Stomach smooth muscle (tissue), 2 donors: Measurements from ENCODE around the gene LIPM.

Experiments used
- H3K27ac ChIP-seq: one replicate; pipeline ENCODE4 v1.7.0; 2013; ENCODE audit warnings: mild to moderate bottlenecking, low read length, inconsistent platforms
- H3K27me3 ChIP-seq, 2 donors: one replicate each; pipeline ENCODE4 v1.7.0; 2013; ENCODE audit warnings: low read length in 2 of 2; ENCODE audit not compliant: insufficient read depth in 2 of 2, control insufficient read depth in 1 of 2
- H3K36me3 ChIP-seq, 2 donors: one replicate each; pipeline ENCODE4 v1.7.0; 2013; ENCODE audit warnings: low read length in 2 of 2; ENCODE audit not compliant: control insufficient read depth in 2 of 2, insufficient read depth in 2 of 2
- H3K4me1 ChIP-seq: one replicate; pipeline ENCODE4 v1.7.0; 2013; ENCODE audit warnings: low read length; ENCODE audit not compliant: control insufficient read depth, insufficient read depth
- H3K4me3 ChIP-seq, 2 donors: one replicate each; pipeline ENCODE4 v1.7.0; 2013; ENCODE audit warnings: low read length in 2 of 2
- H3K9ac ChIP-seq, 2 donors: one replicate each; pipeline ENCODE4 v1.7.0; 2013; ENCODE audit warnings: low read length in 2 of 2, mild to moderate bottlenecking in 1 of 2
- H3K9me3 ChIP-seq, 2 donors: one replicate each; pipeline ENCODE4 v1.7.0; 2013; ENCODE audit warnings: low read length in 2 of 2; ENCODE audit not compliant: control insufficient read depth in 2 of 2
- donor health status: healthy.
- donor health status: Pancreatic carcinoma.

The LIPM gene

GRCh38 chr10:88840104-88840503 is 37.6 kb downstream of the LIPM start:
- H3K9me3 ChIP-seq: no peaks in the 10 kb centered on the region
- H3K4me3 ChIP-seq: no peak overlapping the region
- no peaks in the 10 kb centered on the region for H3K27me3 ChIP-seq
- H3K36me3 ChIP-seq: no peaks in the 10 kb centered on the region
- H3K27ac ChIP-seq: no peak overlapping the region
- H3K9ac ChIP-seq: no peak overlapping the region
- H3K4me1 ChIP-seq: no peaks in the 10 kb centered on the region

GRCh38 chr10:88840881-88841280 is 38.4 kb downstream of the LIPM start:
- Histone ChIP-seq H3K4me3 (no peak overlapping the region), H3K9ac (no peak overlapping the region), H3K27me3 (no peaks in the 10 kb centered on the region), H3K4me1 (no peaks in the 10 kb centered on the region), H3K9me3 (no peaks in the 10 kb centered on the region), H3K27ac (no peak overlapping the region), H3K36me3 (no peaks in the 10 kb centered on the region)

GRCh38 chr10:88841316-88842111 is 39.0 kb downstream of the LIPM start:
- H3K4me1 ChIP-seq: no peaks in the 10 kb centered on the region

GRCh38 chr10:88843171-88843570 is 40.6 kb downstream of the LIPM start:
- no peaks in the 10 kb centered on the region for H3K36me3 ChIP-seq
- no peaks in the 10 kb centered on the region for H3K4me1 ChIP-seq
- H3K27ac ChIP-seq: no peak overlapping the region
- no peaks in the 10 kb centered on the region for H3K27me3 ChIP-seq
- no peak overlapping the region for H3K4me3 ChIP-seq
- H3K9ac ChIP-seq: no peak overlapping the region
- no peaks in the 10 kb centered on the region for H3K9me3 ChIP-seq

More at GRCh38 chr10:88841316-88842111, 39.0 kb downstream of the LIPM start:
- H3K36me3 ChIP-seq: no peaks in the 10 kb centered on the region
- H3K27ac ChIP-seq: no peak overlapping the region
- no peaks in the 10 kb centered on the region for H3K27me3 ChIP-seq
- H3K4me3 ChIP-seq: no peak overlapping the region
- no peaks in the 10 kb centered on the region for H3K9me3 ChIP-seq
- no peak overlapping the region for H3K9ac ChIP-seq

GRCh38 chr10:88848499-88848898 is 46.0 kb downstream of the LIPM start:
- H3K27me3 ChIP-seq: peaks cover 0 to 4% of the 10 kb centered on the region in 2 donors
- H3K9me3 ChIP-seq: no peaks in the 10 kb centered on the region
- H3K36me3 ChIP-seq: no peaks in the 10 kb centered on the region
- H3K4me3 ChIP-seq: no peak overlapping the region
- no peak overlapping the region for H3K27ac ChIP-seq
- no peak overlapping the region for H3K9ac ChIP-seq
- no peaks in the 10 kb centered on the region for H3K4me1 ChIP-seq

GRCh38 chr10:88849234-88849633 is 46.7 kb downstream of the LIPM start:
- H3K9ac ChIP-seq: no peak overlapping the region

GRCh38 chr10:88850712-88851111 is 48.2 kb downstream of the LIPM start:
- H3K4me1 ChIP-seq: no peaks in the 10 kb centered on the region
- no peak overlapping the region for H3K27ac ChIP-seq
- no peak overlapping the region for H3K4me3 ChIP-seq
- no peak overlapping the region for H3K9ac ChIP-seq
- no peaks in the 10 kb centered on the region for H3K36me3 ChIP-seq
- H3K27me3 ChIP-seq: peaks cover 0 to 4% of the 10 kb centered on the region in 2 donors
- no peaks in the 10 kb centered on the region for H3K9me3 ChIP-seq

More at GRCh38 chr10:88849234-88849633, 46.7 kb downstream of the LIPM start:
- Histone ChIP-seq H3K9me3 (no peaks in the 10 kb centered on the region), H3K27ac (no peak overlapping the region), H3K4me1 (no peaks in the 10 kb centered on the region), H3K36me3 (no peaks in the 10 kb centered on the region), H3K27me3 (peaks cover 0 to 4% of the 10 kb centered on the region in 2 donors), H3K4me3 (no peak overlapping the region)

GRCh38 chr10:88851706-88852105 is 49.2 kb downstream of the LIPM start, which contains the start of gene ANKRD22:
ANKRD22 (minus strand) TSS chr10:88851844; CDS start chr10:88851607, 237 bp downstream.
- H3K9ac ChIP-seq: no peak within 1 kb of the TSS
- H3K36me3 ChIP-seq: no peaks in the 10 kb centered on the region
- no peak within 1 kb of the TSS for H3K27ac ChIP-seq
- peaks cover 0 to 4% of the 10 kb centered on the region in 2 donors for H3K27me3 ChIP-seq
- no peaks in the 10 kb centered on the region for H3K4me1 ChIP-seq
- H3K9me3 ChIP-seq: no peaks in the 10 kb centered on the region
- no peak within 1 kb of the TSS for H3K4me3 ChIP-seq

GRCh38 chr10:88852327-88852726 is 49.8 kb downstream of the LIPM start:
- H3K9ac ChIP-seq: no peak overlapping the region
- no peaks in the 10 kb centered on the region for H3K9me3 ChIP-seq

GRCh38 chr10:88853155-88853881 is 50.8 kb downstream of the LIPM start:
- Histone ChIP-seq H3K9me3 (no peaks in the 10 kb centered on the region), H3K9ac (no peak overlapping the region), H3K27ac (no peak overlapping the region), H3K27me3 (peaks cover 0 to 4% of the 10 kb centered on the region in 2 donors), H3K4me1 (no peaks in the 10 kb centered on the region), H3K36me3 (no peaks in the 10 kb centered on the region), H3K4me3 (no peak overlapping the region)

More at GRCh38 chr10:88852327-88852726, 49.8 kb downstream of the LIPM start:
- Histone ChIP-seq H3K4me3 (no peak overlapping the region), H3K27me3 (peaks cover 0 to 4% of the 10 kb centered on the region in 2 donors), H3K36me3 (no peaks in the 10 kb centered on the region), H3K4me1 (no peaks in the 10 kb centered on the region), H3K27ac (no peak overlapping the region)
